Nephron (organoid): ENCODE data around the gene UACA.

Experiments used
- H3K27ac Mint-ChIP-seq, 3 experiments: 2 replicates each; pipeline ENCODE4 v1.8.0; 2020; ENCODE audit warnings: mixed read lengths in 3 of 3, mild to moderate bottlenecking in 2 of 3, moderate library complexity in 1 of 3
- H3K27me3 Mint-ChIP-seq: 2 replicates; pipeline ENCODE4 v1.8.0; 2021; ENCODE audit warnings: low read depth, mild to moderate bottlenecking, moderate library complexity, mixed read lengths
- H3K36me3 Mint-ChIP-seq: 2 replicates; pipeline ENCODE4 v1.8.0; 2020; ENCODE audit warnings: low read depth, mixed read lengths
- H3K4me1 Mint-ChIP-seq: 2 replicates; pipeline ENCODE4 v1.8.0; 2020; ENCODE audit warnings: mixed read lengths
- H3K4me3 Mint-ChIP-seq, 3 experiments: 2 replicates each; pipeline ENCODE4 v1.8.0; 2020; ENCODE audit warnings: mild to moderate bottlenecking in 3 of 3, mixed read lengths in 3 of 3, moderate library complexity in 2 of 3
- H3K9me3 Mint-ChIP-seq: 2 replicates; pipeline ENCODE4 v1.8.0; 2020; ENCODE audit warnings: mixed read lengths
- TF ChIP-seq, protein P1 (sequence below), 3 experiments: fragments of 200-600 bp; sonication (generic); IDR thresholded peaks; one replicate each; pipeline ENCODE4 v1.5.0; 2021; ENCODE audit warnings: antibody characterized with exemption in 3 of 3; ENCODE audit not compliant: unreplicated experiment in 3 of 3

UACA gene

DNA sequence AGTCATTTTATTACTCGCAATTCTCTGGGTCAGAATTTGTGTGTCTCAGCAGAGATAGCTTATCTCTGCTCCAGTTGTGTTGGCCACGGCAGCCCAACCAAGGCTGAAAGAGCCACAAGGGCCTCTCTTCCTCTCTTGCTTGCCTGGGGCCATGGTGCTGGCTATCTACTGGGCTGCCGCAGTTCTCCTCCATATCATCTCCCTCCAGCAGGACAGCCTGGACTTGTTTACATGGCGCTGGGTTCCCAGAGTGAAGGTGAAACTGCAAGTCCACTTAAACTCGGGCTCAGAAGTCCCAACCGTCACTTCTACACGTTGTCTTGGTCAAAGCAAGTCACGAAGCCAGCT, 134.8 kb downstream of the UACA start:
- peaks cover 5% of the 10 kb centered on the region for H3K36me3 Mint-ChIP-seq
- peaks cover 10% of the 10 kb centered on the region for H3K27me3 Mint-ChIP-seq
- peaks cover 7% of the 10 kb centered on the region for H3K9me3 Mint-ChIP-seq
- H3K4me1 Mint-ChIP-seq, result peaks cover 61% of the 10 kb centered on the region
- peak overlapping the region in 2 of 3 experiments; percentile 69 to 71 for H3K27ac Mint-ChIP-seq
- TF ChIP-seq, protein P1, sequence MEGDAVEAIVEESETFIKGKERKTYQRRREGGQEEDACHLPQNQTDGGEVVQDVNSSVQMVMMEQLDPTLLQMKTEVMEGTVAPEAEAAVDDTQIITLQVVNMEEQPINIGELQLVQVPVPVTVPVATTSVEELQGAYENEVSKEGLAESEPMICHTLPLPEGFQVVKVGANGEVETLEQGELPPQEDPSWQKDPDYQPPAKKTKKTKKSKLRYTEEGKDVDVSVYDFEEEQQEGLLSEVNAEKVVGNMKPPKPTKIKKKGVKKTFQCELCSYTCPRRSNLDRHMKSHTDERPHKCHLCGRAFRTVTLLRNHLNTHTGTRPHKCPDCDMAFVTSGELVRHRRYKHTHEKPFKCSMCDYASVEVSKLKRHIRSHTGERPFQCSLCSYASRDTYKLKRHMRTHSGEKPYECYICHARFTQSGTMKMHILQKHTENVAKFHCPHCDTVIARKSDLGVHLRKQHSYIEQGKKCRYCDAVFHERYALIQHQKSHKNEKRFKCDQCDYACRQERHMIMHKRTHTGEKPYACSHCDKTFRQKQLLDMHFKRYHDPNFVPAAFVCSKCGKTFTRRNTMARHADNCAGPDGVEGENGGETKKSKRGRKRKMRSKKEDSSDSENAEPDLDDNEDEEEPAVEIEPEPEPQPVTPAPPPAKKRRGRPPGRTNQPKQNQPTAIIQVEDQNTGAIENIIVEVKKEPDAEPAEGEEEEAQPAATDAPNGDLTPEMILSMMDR (IDR thresholded peaks at IDR 0.05; ENCODE audit: unreplicated experiment in 3 of 3), result no peak
- no peak overlapping the region for H3K4me3 Mint-ChIP-seq

DNA sequence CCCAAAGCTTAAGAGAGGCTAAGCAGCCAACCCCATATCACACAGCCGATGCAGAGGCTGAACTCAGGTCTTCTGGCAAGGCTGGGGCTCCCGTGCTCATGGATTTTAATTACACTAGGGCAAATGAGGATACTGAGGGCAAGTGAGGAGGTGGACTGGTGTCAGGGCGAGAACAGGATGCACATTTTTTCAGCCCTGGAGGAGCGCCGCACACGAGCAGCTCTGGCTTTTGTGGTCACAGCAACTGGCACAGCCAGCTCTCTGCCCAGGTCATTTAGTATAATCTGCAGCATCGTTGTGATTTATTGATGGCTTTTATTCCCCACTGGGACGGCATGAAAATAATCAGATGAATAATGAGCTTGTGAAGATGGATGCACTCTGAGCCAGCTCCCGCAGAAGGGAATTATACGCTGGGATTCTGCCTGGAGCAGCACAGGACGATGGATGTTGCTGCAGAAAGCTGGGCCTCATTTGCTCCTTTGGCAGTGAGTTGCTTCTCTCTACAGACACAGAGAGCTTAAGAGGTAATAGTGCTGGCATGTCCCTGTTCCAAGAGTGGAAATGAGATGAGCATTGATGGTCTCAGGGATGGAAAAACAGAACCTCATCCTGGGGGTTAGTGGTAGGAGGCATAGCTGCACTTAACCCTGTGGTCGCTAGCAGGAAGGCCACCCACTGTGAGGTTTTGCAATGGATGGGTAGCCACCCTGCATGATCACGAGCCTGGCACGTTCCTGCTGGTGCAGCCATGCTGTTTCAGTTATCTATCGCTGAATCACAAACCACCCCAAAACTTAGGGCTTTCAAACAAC, 135.4 kb downstream of the UACA start:
- Mint-ChIP-seq H3K27ac (peak overlapping the region; percentile 52 to 71 (median 69)), H3K9me3 (peaks cover 9% of the 10 kb centered on the region), H3K36me3 (peaks cover 5% of the 10 kb centered on the region), H3K27me3 (peaks cover 4% of the 10 kb centered on the region), H3K4me3 (no peak overlapping the region), H3K4me1 (peaks cover 55% of the 10 kb centered on the region)
- TF ChIP-seq, protein P1 (IDR thresholded peaks at IDR 0.05; ENCODE audit: unreplicated experiment in 3 of 3), result no peak

- Mint-ChIP-seq H3K9me3 (peaks cover 12% of the 10 kb centered on the region), H3K36me3 (peaks cover 5% of the 10 kb centered on the region), H3K27ac (peak overlapping the region; percentile 52 to 71 (median 69)), H3K4me1 (peaks cover 49% of the 10 kb centered on the region), H3K4me3 (no peak overlapping the region), H3K27me3 (peaks cover 4% of the 10 kb centered on the region)
- TF ChIP-seq, protein P1 (IDR thresholded peaks at IDR 0.05; ENCODE audit: unreplicated experiment in 3 of 3), result no peak
Observed at GRCh38 chr15:70627322-70627721, 136.0 kb downstream of the UACA start.

- Mint-ChIP-seq H3K4me1 (peaks cover 34% of the 10 kb centered on the region), H3K9me3 (peaks cover 22% of the 10 kb centered on the region)
Observed at GRCh38 chr15:70625438-70625837, 137.9 kb downstream of the UACA start.

GRCh38 chr15:70625011-70625410, 138.3 kb downstream of the UACA start:
- Mint-ChIP-seq H3K4me3 (no peak overlapping the region), H3K9me3 (peaks cover 22% of the 10 kb centered on the region), H3K27me3 (no peaks in the 10 kb centered on the region), H3K4me1 (peaks cover 34% of the 10 kb centered on the region), H3K27ac (peak overlapping the region in 1 of 3 experiments; percentile 3), H3K36me3 (peaks cover 5% of the 10 kb centered on the region)
- TF ChIP-seq, protein P1 (IDR thresholded peaks at IDR 0.05; ENCODE audit: unreplicated experiment in 3 of 3), result no peak

More at GRCh38 chr15:70625438-70625837, 137.9 kb downstream of the UACA start:
- H3K27me3 Mint-ChIP-seq, result no peaks in the 10 kb centered on the region
- H3K4me3 Mint-ChIP-seq, result no peak overlapping the region
- TF ChIP-seq, protein P1 (IDR thresholded peaks at IDR 0.05; ENCODE audit: unreplicated experiment in 3 of 3), result no peak
- H3K27ac Mint-ChIP-seq, result peak overlapping the region in 1 of 3 experiments; percentile 3
- H3K36me3 Mint-ChIP-seq, result peaks cover 5% of the 10 kb centered on the region

GRCh38 chr15:70618929-70619328, 144.4 kb downstream of the UACA start:
- no peak overlapping the region for H3K27ac Mint-ChIP-seq
- H3K4me1 Mint-ChIP-seq, result no peaks in the 10 kb centered on the region
- peaks cover 4% of the 10 kb centered on the region for H3K36me3 Mint-ChIP-seq
- no peak overlapping the region for H3K4me3 Mint-ChIP-seq
- H3K9me3 Mint-ChIP-seq, result peaks cover 24% of the 10 kb centered on the region
- peaks cover 4% of the 10 kb centered on the region for H3K27me3 Mint-ChIP-seq
- TF ChIP-seq, protein P1 (IDR thresholded peaks at IDR 0.05; ENCODE audit: unreplicated experiment in 3 of 3), result no peak
